SU-DHL-6 (cell line): ENCODE measurements around the gene DPPA2.

ENCODE experiments used
- CTCF ChIP-seq: fragments of 200-600 bp; sonication (generic); IDR thresholded peaks from one replicate; pipeline ENCODE4 v1.5.1; 2017; ENCODE audit warnings: antibody characterized with exemption, mild to moderate bottlenecking, low read length, moderate library complexity; ENCODE audit not compliant: insufficient read depth, poor library complexity, severe bottlenecking
- EZH2phosphoT487 ChIP-seq: fragments of 200-600 bp; sonication (generic), shearing (Covaris generic); conservative IDR thresholded peaks from 2 replicates; pipeline ENCODE4 v1.6.1; 2018; ENCODE audit warnings: mild to moderate bottlenecking, antibody characterized with exemption, low read length, moderate library complexity, mixed read lengths

DNA sequence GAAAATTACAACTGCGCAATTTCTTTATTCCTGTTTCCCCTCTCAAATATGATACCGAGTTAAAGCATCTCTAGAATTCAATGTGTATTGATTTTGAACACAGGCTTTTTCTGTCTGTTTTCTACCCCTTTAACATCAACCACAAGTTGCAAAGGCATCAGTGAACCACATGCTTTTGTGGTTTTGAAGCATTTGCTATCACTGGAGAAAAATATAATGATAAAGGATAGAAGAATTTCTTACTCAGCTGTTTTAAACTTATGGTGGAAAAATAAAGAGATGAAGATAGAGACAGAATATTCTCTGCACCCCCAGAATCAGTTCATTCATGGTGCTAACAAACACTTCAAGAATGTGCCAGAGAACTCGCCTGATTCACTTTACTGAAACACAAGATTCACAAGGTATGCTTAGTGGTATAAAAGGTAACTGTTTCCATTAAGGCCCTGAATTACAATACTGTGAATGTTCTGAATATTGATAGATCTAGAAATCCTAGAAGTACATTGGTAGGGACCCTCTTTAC lies 30.5 kb upstream of the DPPA2 start:
- TF ChIP-seq CTCF, result no peak
- no peak for TF ChIP-seq EZH2phosphoT487
